GM12872 (cell line): ENCODE data around the gene PSMB4.

Experiments
- CTCF ChIP-seq: IDR thresholded peaks from 3 replicates; pipeline ENCODE4 v1.5.1; 2011; ENCODE audit warnings: low read depth, mild to moderate bottlenecking, low read length, moderate library complexity; ENCODE audit not compliant: insufficient read depth

Gene PSMB4

GRCh38 chr1:151436985-151437384 is 37.6 kb downstream of the PSMB4 start:
- TF ChIP-seq CTCF, result no peak

- peak; percentile 77 for TF ChIP-seq CTCF
Measured at GRCh38 chr1:151443846-151444782, 44.7 kb downstream of the PSMB4 start.

GRCh38 chr1:151444783-151445177 is 45.4 kb downstream of the PSMB4 start:
- no peak for TF ChIP-seq CTCF

GRCh38 chr1:151447696-151448095 is 48.3 kb downstream of the PSMB4 start:
- TF ChIP-seq CTCF, result no peak
